ENCODE measurements around the gene NUBP2. TPM values are rescaled to one million over a fixed set of nuclear protein-coding genes. Genes with fewer than 3 reads are reported as not detected.

The NUBP2 gene
- total RNA-seq, 1 experiment from 2014 or later: 69.4 TPM

DNA sequence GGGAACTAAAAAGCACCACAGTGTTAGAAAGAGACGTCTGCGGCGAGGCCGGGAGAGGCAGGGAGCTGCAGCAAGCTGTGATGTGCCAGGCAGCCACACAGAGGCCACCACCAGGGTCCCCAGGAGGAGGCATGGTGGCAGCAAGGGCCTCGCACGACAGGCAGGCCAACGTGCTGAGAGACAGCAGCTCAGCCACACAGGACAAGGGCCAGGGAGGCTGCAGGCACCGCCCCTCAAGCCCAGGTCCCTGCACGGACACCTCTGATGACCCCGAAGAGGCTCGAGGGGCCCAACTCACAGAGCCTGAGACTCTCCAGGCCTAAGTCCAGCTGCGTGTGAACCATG lies 38.2 kb downstream of the NUBP2 start:
- H2AFZ ChIP-seq (ENCODE audit: low read length): no peak overlapping the region

More for the DNA sequence above, 38.2 kb downstream of the NUBP2 start:
- Mint-ChIP-seq H3K27ac (no peak overlapping the region), H3K4me3 (no peak overlapping the region), H3K36me3 (ENCODE audit: insufficient read depth in 1 of 3, low read depth in 3 of 3) (peaks cover 0 to 10% (median 4%) of the 10 kb centered on the region in 3 experiments; a peak in 5 of 7 replicates), H3K9me3 (no peaks in the 10 kb centered on the region), H3K27me3 (ENCODE audit: low read depth) (peaks cover 4% of the 10 kb centered on the region), H3K4me1 (0 out of 4 replicates have a peak, but pooled peaks cover 2 to 5% of the 10 kb centered on the region in 2 experiments)
- no peak overlapping the region for H2BK15ac ChIP-seq (ENCODE audit: low read depth, low read length)
- no peak overlapping the region for H4K91ac ChIP-seq (ENCODE audit: insufficient read length, low read depth, low read length)
- no peaks in the 10 kb centered on the region for H3K79me2 ChIP-seq (ENCODE audit: insufficient read depth, low read length)
- no peak overlapping the region for H3K9ac ChIP-seq (ENCODE audit: extremely low read depth, insufficient read length, low read length)
- H3T11ph ChIP-seq (ENCODE audit: low read length): no peak overlapping the region
- no peak for TF ChIP-seq CTCF (conservative IDR thresholded peaks at IDR 0.05)
- no peak overlapping the region for H2BK5ac ChIP-seq (ENCODE audit: insufficient read length, low read length)
- no peak overlapping the region for H2AK5ac ChIP-seq (ENCODE audit: insufficient read length, low read length)
- no peak overlapping the region for H2BK20ac ChIP-seq (ENCODE audit: low read depth, low read length, poor library complexity, severe bottlenecking)
- no CpG with 5 or more reads among the region's 12 CpGs for WGBS (ENCODE audit: extremely low coverage, insufficient read length, low lambda C conversion rate)
- no peak overlapping the region for H3K18ac ChIP-seq (ENCODE audit: insufficient read length, low read depth, low read length)
- H3K4ac ChIP-seq (ENCODE audit: low read depth, low read length): no peak overlapping the region
- H3K4me1 ChIP-seq (ENCODE audit: insufficient read depth, low read length): no peaks in the 10 kb centered on the region; the same call in 1 of the 2 replicates
- no peak overlapping the region for H2BK12ac ChIP-seq (ENCODE audit: insufficient read length, low read depth, low read length)
- peaks cover 2% of the 10 kb centered on the region for H3K23me2 ChIP-seq (ENCODE audit: insufficient read length, low read depth, low read length, poor library complexity, severe bottlenecking)
- no peak overlapping the region for H3K23ac ChIP-seq (ENCODE audit: insufficient read length, low read depth, low read length)
- DNase-seq: no peak
- H4K5ac ChIP-seq (ENCODE audit: insufficient read length, low read depth, low read length): no peak overlapping the region
- peaks cover 4% of the 10 kb centered on the region for H3K79me1 ChIP-seq (ENCODE audit: insufficient read depth, low read depth, low read length, poor library complexity, severe bottlenecking)
- H4K20me1 ChIP-seq (ENCODE audit: control insufficient read depth, insufficient read depth, insufficient read length): no peaks in the 10 kb centered on the region
- no peaks in the 10 kb centered on the region for H3K27me3 ChIP-seq (ENCODE audit: insufficient read depth, low read length)
- H3K9me3 ChIP-seq (ENCODE audit: control insufficient read depth, low read depth, low read length): no peaks in the 10 kb centered on the region
- H3K14ac ChIP-seq (ENCODE audit: insufficient read depth, low read length): no peak overlapping the region
- H3K4me2 ChIP-seq (ENCODE audit: insufficient read depth, insufficient read length, low read length): no peak overlapping the region
- H4K8ac ChIP-seq (replicated peaks; ENCODE audit: insufficient read length, low read depth, low read length): no peak overlapping the region
- no peak overlapping the region for H3K27ac ChIP-seq (ENCODE audit: insufficient read length, low read depth, low read length)
- no peak overlapping the region for H3K56ac ChIP-seq (ENCODE audit: insufficient read length, low read depth, low read length)
- no peak overlapping the region for H2BK120ac ChIP-seq (ENCODE audit: low read depth, low read length, poor library complexity, severe bottlenecking)

Data from H9 (cell line).